Mononuclear cell (primary cell): Measurements from ENCODE around the gene KNDC1. TPM values are rescaled to one million over a fixed set of nuclear protein-coding genes. Genes with fewer than 3 reads are reported as not detected.
A peak's percentile ranks its signal among the peaks of the same experiment; 100 is the strongest.
"Not testable (repeated sequence)": the region's sequence is repeated elsewhere in the genome, so short reads cannot be mapped to it uniquely, and the experiment has no call there.

Source experiments
- H3K27me3 ChIP-seq: 2 replicates; pipeline ENCODE4 v1.6.0; 2011; ENCODE audit warnings: low read length, control low read depth; ENCODE audit not compliant: insufficient read depth
- H3K4me1 ChIP-seq: 2 replicates; pipeline ENCODE4 v1.5.1; 2011; ENCODE audit warnings: mild to moderate bottlenecking, low read length, control low read depth; ENCODE audit not compliant: insufficient read depth
- H3K4me3 ChIP-seq: 2 replicates; pipeline ENCODE4 v1.5.1; 2011; ENCODE audit warnings: mild to moderate bottlenecking, low read length, moderate library complexity
- H3K9me3 ChIP-seq: 2 replicates; pipeline ENCODE4 v1.5.1; 2011; ENCODE audit warnings: low read depth, mild to moderate bottlenecking, control low read depth, low read length
- total RNA-seq: library from RNA; depleted of rRNA; stranded (reverse); fragments of >200 nt; gene quantifications from one replicate; pipeline ENCODE4 v1.2.3, GENCODE V29; 2012

The KNDC1 gene
- total RNA-seq, 1 donor, result 0.94 TPM

DNA sequence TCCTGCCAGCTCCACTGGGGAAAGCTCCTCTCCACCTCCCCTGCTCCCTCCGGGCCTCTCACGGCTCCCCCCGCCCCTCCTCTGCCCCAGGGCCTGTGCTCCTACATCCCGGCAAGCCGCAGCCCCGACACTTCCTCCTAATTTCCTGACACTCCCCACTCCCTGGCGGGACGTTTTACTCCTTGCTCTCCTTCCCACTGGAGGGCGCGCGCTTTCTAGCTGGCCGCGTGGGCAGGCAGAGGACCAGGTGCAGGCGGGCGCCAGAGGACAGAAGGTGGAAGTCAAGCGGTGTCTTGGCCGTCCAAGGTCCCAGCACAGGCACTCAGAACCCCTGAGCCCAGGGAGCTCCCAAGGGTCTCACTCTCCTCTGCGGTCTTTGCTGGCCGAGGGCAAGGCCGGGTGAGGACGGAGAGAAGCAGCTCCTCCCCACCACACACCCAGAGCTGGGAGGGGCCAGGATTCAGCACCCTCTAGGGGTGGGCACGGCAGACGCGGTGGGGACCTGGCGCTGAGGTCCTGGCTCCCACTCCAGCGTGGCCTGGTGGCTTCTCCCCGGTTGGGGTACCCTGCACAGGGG, 97.6 kb downstream of the KNDC1 start:
- Histone ChIP-seq H3K9me3 (no peaks in the 10 kb centered on the region), H3K4me3 (no peak overlapping the region), H3K27me3 (no peaks in the 10 kb centered on the region), H3K4me1 (peaks cover 59% of the 10 kb centered on the region)

DNA sequence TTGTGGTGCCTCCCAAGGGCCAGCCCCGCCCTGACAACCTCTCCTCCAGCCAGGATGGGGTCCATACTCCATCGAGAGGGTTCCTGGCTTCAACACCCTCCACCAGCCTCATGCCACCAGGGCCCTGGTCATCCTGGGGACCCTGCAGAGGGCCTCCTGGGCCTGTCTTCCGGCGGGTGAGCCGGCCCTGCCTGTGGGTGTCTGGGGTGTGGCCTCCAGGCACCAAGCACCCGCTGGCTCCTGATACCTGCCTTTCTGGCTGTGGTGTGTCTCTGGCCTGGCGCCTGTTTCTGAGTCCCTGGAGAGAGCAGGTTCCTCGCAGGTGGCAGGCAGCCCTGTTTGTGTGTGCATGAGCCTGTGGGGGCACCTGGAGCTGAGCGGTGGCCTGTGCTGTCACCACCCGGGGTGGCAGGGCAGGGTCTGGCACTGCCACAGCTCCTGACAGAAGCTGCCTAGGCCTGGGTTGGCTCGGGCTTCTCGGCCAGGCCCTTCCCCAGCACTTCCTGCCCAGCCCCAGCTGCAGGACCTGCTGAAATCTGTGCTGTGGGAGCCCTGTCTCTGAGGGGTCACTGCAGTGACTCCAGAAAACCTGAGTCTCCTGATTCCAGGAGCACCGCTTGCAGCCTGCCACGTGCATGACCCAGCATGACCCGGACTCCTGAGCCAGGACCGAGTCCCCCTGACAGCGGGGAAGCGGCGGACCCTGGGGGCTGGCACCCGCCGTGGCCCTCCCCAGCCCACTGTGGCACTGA, 98.2 kb downstream of the KNDC1 start:
- H3K9me3 ChIP-seq, result no peaks in the 10 kb centered on the region
- H3K4me3 ChIP-seq, result no peak overlapping the region
- no peaks in the 10 kb centered on the region for H3K27me3 ChIP-seq
- peaks cover 66% of the 10 kb centered on the region for H3K4me1 ChIP-seq

DNA sequence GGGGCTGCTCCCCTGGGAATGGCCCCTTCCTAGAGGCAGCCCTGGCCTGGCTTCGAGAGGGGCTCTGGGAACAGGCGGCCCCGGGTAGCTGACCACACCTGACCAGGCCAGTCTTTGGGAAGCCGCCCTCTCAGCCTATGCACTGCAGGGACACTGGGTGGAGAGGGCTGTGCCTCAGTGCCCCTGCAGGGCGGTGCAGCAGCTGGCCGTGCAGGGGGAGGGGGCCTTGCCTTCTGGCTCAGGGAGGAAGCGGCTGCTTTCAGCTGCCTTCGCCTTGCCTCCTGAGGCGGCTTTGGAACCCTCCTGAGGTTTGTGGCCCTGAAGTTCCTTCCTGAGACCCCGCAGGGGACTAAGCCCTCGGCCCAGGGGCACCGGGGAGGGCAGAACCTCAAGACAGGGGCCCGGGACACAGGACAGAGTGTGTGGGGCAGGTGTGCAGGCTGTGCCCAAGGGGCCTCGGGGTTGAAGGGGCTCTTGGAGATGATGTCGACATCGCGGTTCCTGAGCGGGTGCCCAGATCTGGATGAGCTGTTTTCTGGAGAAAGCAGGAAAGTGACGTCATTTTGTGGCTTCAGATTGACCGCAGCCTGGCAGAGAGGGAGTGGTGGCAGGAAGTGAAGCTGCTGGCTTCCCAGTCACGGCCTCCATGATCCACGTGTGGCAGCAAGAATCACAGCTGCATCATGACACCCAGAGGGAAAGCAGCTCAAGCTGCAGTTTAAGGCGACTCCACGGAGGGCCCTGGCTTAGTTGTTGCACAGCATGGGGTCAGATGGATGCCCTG, 99.0 kb downstream of the KNDC1 start:
- Histone ChIP-seq H3K9me3 (no peaks in the 10 kb centered on the region), H3K4me1 (peaks cover 69% of the 10 kb centered on the region), H3K4me3 (no peak overlapping the region), H3K27me3 (no peaks in the 10 kb centered on the region)

DNA sequence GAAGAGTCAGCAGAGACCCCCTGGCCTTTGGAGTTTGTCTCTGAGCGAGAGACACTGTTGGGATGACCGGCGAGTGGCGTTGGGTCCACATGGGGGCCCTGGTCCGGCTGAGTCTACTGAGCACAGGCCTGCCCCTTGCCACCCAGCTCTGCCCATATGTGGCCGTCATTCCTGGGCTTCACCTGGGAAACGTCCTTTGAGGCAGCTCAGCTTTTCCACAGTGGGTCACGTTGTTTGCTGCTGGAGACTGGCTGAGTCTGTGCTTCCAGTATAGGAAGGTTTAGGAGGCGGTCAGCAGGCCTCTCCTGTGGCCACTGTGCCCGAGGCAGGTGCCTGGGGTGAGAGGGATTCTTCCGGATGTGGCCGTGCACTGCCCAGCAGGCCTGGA, 99.6 kb downstream of the KNDC1 start:
- Histone ChIP-seq H3K4me1 (peaks cover 74% of the 10 kb centered on the region), H3K4me3 (no peak overlapping the region), H3K27me3 (no peaks in the 10 kb centered on the region), H3K9me3 (no peaks in the 10 kb centered on the region)

DNA sequence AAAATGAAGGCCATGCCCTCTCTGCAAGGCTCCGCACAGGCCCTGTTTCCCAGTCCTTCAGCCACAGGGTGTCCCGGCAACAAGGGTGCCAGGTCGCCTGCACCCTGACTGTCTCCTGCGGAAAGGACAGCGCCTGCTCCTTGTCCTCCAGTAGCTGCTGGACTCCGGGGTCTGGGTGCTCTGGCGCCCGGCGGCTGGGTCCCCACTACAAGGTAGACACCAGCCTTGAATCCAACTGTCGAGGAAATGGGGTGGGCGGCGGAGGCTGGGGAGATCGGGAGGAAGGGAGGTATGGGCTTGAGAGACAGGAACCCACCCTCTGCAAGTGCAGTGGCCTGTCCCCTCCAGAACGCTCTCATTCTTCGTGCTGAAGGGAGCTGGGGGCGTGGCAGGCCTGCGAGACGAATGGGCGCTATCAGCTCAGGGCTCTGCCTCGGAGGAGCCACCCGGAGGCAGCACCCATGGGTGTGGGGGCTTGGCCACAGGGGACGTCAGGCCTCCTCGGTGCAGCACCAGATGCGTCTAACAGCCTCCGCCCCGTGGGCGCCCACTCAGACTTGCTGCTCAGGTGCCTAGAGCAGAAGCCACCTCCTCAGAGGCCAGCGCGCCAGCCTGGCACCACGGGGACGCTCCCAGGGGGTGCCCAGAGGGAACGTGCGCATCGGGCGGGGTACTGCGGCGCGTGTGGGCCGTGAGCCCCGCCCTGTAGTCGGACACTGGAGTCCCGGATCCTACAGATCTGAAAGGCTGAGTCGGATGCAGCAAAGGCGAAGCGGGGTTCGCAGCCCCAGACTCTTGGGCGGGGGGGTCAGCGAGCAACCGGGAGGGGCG, 101.1 kb downstream of the KNDC1 start:
- Histone ChIP-seq H3K27me3 (no peaks in the 10 kb centered on the region), H3K4me1 (peaks cover 89% of the 10 kb centered on the region), H3K9me3 (no peaks in the 10 kb centered on the region), H3K4me3 (peak overlapping the region; percentile 46)

DNA sequence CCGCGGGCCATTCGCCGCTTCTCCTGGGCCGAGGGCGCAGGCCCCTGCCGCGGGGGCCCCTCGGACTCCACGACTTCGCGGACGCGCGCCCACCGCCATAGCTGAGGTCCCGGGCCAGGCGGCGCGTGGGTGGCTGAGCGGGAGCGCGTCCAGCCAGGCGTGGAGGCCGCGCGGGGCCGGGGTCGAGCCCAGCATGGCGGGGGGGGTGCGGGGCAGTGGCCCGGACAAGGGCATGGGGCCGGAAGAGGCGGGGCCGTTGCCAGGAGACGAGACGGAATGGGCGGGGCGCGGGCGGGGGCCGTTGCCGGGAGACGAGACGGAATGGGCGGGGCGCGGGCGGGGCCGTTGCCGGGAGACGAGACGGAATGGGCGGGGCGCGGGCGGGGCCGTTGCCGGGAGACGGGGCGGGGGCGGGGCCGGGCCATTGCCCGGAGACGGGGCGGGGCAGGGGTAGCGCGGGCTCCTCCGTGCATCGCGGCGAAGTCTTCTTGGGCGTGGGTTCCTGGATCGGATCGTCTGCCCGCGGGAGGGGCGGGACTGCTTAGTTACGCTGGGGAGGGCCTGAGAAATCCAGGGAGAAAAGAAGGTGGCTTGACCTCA, 101.8 kb downstream of the KNDC1 start:
- Histone ChIP-seq H3K4me3 (peak overlapping the region; percentile 46), H3K9me3 (no peaks in the 10 kb centered on the region), H3K27me3 (no peaks in the 10 kb centered on the region), H3K4me1 (peaks cover 87% of the 10 kb centered on the region)

DNA sequence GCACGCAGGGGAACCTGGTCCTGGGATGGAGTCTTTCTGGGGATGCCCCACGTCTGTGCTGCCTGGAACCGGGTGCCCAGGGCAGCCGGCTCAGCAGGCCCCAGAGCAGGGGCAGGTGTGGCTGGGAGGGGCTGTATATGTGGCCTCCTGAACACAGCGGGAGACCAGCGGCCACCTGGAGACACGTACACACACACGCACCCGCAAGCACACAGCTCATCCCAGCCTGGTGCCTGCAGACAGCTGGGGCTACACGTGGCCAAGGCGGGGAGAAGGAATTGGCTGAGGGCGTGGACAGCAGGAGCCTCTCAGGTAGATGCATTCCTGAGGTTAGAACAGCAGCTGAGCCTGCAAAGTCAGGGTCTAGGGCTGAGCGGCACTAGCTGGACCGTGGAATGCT, 102.7 kb downstream of the KNDC1 start:
- Histone ChIP-seq H3K9me3 (no peaks in the 10 kb centered on the region), H3K27me3 (no peaks in the 10 kb centered on the region), H3K4me1 (peaks cover 78% of the 10 kb centered on the region), H3K4me3 (no peak overlapping the region)

DNA sequence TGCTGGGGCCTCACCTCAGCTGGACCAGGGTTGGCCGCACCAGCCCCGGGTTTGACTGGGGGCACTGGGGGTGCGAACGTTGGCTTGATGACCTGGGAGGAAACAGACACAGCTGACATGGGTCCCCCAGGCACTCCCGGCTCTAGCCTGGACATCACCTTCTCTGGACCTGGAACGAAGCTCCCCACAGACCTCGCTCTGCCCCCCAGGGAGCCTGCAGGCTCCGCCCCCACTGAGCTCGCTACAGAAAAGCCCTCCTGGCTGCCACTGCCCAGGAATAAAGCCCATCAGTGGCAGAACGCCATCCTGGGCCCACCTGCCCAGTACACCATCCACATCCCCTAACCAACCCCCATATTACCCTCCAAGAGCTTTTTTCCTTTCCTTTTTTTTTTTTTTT, 103.7 kb downstream of the KNDC1 start:
- Histone ChIP-seq H3K4me3 (no peak overlapping the region), H3K27me3 (no peaks in the 10 kb centered on the region), H3K4me1 (peaks cover 69% of the 10 kb centered on the region), H3K9me3 (no peaks in the 10 kb centered on the region)

DNA sequence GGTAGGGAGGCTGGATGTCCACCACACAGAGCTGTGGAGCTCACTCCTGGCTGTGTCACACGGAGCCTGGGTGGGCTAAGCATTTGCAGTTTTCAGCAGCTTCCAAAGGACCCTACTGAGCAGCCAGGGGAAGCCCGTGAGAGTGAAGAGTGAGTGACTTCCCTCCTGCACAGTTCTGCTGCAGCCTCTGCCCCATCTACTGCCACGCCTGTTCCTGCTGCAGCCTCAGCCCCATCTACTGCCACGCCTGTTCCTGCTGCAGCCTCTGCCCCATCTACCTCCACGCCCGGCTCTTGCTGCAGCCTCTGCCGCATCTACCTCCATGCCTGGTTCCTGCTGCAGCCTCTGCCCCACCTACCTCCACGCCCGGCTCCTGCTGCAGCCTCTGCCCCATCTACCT, 104.4 kb downstream of the KNDC1 start:
- Histone ChIP-seq H3K9me3 (no peaks in the 10 kb centered on the region), H3K4me3 (no peak overlapping the region), H3K4me1 (peaks cover 61% of the 10 kb centered on the region), H3K27me3 (no peaks in the 10 kb centered on the region)

DNA sequence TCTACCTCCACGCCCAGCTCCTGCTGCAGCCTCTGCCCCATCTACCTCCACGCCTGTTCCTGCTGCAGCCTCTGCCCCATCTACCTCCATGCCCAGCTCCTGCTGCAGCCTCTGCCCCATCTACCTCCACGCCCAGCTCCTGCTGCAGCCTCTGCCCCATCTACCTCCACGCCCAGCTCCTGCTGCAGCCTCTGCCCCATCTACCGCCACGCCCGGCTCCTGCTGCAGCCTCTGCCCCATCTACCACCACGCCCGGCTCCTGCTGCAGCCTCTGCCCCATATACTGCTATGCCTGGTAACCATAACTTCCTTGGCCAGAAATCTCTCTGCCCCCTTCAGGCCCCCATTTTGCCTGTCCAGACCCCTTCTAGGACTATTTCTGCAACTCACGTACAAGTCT, 105.0 kb downstream of the KNDC1 start:
- not testable (repeated sequence) for H3K4me3 ChIP-seq, H3K27me3 ChIP-seq, H3K9me3 ChIP-seq
- H3K4me1 ChIP-seq, result peaks cover 55% of the 10 kb centered on the region

DNA sequence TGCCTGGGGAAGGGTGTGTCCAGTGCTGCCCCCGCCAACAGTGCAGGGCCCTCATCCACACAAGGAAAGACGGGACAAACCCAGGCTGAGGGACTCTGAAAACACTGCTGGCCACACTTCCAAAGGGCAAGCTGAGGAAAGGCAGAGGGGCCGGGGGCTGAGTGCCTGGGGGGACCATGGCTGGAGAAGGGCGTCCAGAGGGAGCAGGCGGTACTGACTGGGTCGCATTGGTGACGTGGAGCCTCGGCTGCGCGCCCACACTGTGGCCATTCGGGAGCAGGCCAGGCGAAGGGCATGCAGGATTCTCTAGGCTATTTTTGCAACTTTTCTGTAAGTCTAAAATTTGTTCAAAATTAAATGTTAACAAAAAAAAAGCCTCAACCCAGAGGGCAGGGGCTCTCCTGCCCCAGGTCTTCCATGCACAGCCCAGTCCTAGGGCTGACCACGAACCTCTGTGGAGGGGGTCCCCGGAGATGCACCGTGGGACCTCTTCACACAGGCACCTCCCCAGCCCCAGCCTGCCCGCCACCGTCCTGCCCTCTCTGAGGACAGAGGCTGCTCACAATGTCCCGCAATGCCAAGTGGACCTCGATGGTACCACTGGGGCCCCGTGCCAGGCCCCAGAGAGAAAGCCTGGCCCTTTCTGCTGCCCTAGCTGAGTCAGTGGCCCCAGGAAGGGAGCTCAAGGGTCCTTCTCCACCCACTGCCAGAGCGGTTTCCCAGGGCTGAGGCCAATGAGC, 106.2 kb downstream of the KNDC1 start:
- no peaks in the 10 kb centered on the region for H3K27me3 ChIP-seq
- peaks cover 43% of the 10 kb centered on the region for H3K4me1 ChIP-seq
- no peak overlapping the region for H3K4me3 ChIP-seq
- no peaks in the 10 kb centered on the region for H3K9me3 ChIP-seq

DNA sequence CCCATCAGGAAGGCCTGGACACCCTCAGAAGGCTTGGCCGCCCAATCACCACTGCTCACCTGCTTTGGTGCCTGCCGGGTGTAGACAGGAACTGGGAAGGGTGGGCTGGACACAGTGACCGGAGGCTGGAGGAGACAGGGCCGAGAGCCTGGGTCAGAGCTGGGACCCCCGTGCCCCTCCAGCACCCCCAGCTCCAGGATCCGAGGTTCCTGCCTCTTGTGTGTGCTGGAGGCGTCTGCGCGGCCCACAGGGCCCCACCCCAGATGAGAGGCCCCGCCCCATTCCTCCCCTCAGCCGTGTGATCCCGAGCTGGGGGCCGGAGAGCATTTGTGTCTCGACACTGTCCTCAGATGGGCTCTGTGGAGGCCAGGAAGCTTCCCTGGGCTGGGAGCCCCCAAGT, 107.3 kb downstream of the KNDC1 start:
- Histone ChIP-seq H3K27me3 (no peaks in the 10 kb centered on the region), H3K9me3 (no peaks in the 10 kb centered on the region), H3K4me1 (peaks cover 38% of the 10 kb centered on the region), H3K4me3 (no peak overlapping the region)

DNA sequence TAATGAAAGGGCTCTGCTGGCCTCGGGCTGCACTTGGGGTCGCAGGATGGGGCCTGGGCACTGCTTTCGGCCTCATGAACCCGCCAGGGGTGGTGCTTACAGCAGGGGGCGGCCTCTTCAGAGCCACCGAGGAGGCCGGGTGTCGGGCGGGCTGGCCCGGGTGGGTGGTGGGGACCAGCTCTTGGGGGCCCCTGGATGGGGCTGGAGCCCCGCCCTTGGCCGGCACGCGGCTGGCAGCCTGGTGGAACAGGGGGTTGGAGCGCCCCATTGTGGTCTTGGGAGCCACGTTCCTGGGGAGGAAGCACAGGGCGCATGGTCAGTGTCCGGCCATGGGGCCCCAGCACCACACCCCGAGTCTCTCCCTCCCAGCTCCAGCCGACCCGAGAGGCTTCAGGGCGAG, 107.8 kb downstream of the KNDC1 start:
- H3K27me3 ChIP-seq, result no peaks in the 10 kb centered on the region
- H3K4me3 ChIP-seq, result no peak overlapping the region
- peaks cover 32% of the 10 kb centered on the region for H3K4me1 ChIP-seq
- no peaks in the 10 kb centered on the region for H3K9me3 ChIP-seq

DNA sequence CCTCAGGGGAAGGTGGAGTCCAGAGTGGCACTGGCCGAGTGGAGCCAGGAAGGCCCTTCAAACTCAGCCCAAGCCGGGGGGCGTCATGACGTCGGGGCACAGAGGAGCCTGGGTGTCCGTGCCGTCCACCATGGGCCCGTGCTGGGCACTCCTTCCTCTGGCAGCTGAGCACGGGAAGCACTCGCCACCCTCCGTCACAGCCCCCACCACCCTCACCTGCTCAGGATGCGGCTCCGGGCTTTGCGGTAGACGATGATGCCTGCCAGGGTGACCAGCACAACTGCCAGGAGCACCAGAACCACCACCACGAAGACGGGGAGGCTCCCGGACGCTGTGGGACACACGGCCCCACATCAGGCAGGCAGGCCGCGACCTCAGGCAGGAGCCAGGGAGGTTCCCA, 108.5 kb downstream of the KNDC1 start:
- Histone ChIP-seq H3K9me3 (no peaks in the 10 kb centered on the region), H3K4me3 (no peak overlapping the region), H3K4me1 (peaks cover 26% of the 10 kb centered on the region), H3K27me3 (no peaks in the 10 kb centered on the region)
